GM23248 (cell line): ENCODE measurements around the gene SCIMP. TPM values are rescaled to one million over a fixed set of nuclear protein-coding genes. Genes with fewer than 3 reads are reported as not detected.
"Not testable (repeated sequence)": the region's sequence is repeated elsewhere in the genome, so short reads cannot be mapped to it uniquely, and the experiment has no call there.

Source experiments
- DNase-seq: peaks from one replicate; pipeline ENCODE4 v3.0.0-alpha.2; 2015
- H2AFZ ChIP-seq: fragments of 200-600 bp; sonication (generic); 2 replicates; pipeline ENCODE4 v1.6.1; 2016; ENCODE audit warnings: antibody characterized with exemption
- H3F3A ChIP-seq: fragments of 200-600 bp; sonication (generic); 2 replicates; pipeline ENCODE4 v1.6.1; 2016; ENCODE audit warnings: mild to moderate bottlenecking, antibody characterized with exemption, mixed run types; ENCODE audit not compliant: insufficient read depth
- H3K27ac ChIP-seq: fragments of 200-600 bp; sonication (generic); 2 replicates; pipeline ENCODE4 v1.5.1; 2016; ENCODE audit warnings: mild to moderate bottlenecking
- H3K27me3 ChIP-seq: fragments of 200-600 bp; sonication (generic); replicated peaks from 2 replicates; pipeline ENCODE4 v1.6.1; 2016; ENCODE audit warnings: mild to moderate bottlenecking; ENCODE audit not compliant: insufficient read depth
- H3K36me3 ChIP-seq: fragments of 200-600 bp; sonication (generic); 2 replicates; pipeline ENCODE4 v1.6.1; 2016; ENCODE audit warnings: low read depth, mild to moderate bottlenecking
- H3K4me1 ChIP-seq: fragments of 200-600 bp; sonication (generic); 2 replicates; pipeline ENCODE4 v1.6.1; 2016; ENCODE audit warnings: mild to moderate bottlenecking; ENCODE audit not compliant: insufficient read depth
- H3K4me2 ChIP-seq: fragments of 200-600 bp; sonication (generic); one replicate; pipeline ENCODE4 v1.6.1; 2016; ENCODE audit warnings: mild to moderate bottlenecking; ENCODE audit not compliant: unreplicated experiment
- H3K4me3 ChIP-seq: fragments of 200-600 bp; sonication (generic); 2 replicates; pipeline ENCODE4 v1.5.1; 2016; ENCODE audit warnings: mild to moderate bottlenecking
- H3K79me2 ChIP-seq: fragments of 200-600 bp; sonication (generic); 2 replicates; pipeline ENCODE4 v1.6.1; 2016; ENCODE audit warnings: mild to moderate bottlenecking; ENCODE audit not compliant: insufficient read depth
- H3K9ac ChIP-seq: fragments of 200-600 bp; sonication (generic); 2 replicates; pipeline ENCODE4 v1.6.1; 2016; ENCODE audit warnings: mild to moderate bottlenecking
- H3K9me2 ChIP-seq: fragments of 200-600 bp; sonication (generic); 2 replicates; pipeline ENCODE4 v1.6.1; 2016; ENCODE audit warnings: mixed run types, mild to moderate bottlenecking, moderate library complexity; ENCODE audit not compliant: insufficient read depth
- H3K9me3 ChIP-seq: fragments of 200-600 bp; sonication (generic); one replicate; pipeline ENCODE4 v1.6.1; 2017; ENCODE audit warnings: low read depth
- H4K20me1 ChIP-seq: fragments of 200-600 bp; sonication (generic); 2 replicates; pipeline ENCODE4 v1.6.0; 2016; ENCODE audit not compliant: insufficient read depth
- EZH2 ChIP-seq: fragments of 200-600 bp; sonication (generic); IDR thresholded peaks from 2 replicates; pipeline ENCODE4 v1.6.1; 2018; ENCODE audit warnings: antibody characterized with exemption, mild to moderate bottlenecking; ENCODE audit not compliant: insufficient read depth, poor library complexity, severe bottlenecking
- EZH2phosphoT487 ChIP-seq: fragments of 200-600 bp; sonication (generic); IDR thresholded peaks from 2 replicates; pipeline ENCODE4 v1.6.1; 2018; ENCODE audit warnings: antibody characterized with exemption, moderate library complexity, mild to moderate bottlenecking, low read depth; ENCODE audit not compliant: insufficient read depth
- WGBS, 2 experiments: methylation state at CpG; one replicate each; pipeline ENCODE4 v1.1.6; 2015 to 2017; ENCODE audit warnings: low lambda C conversion rate in 2 of 2, low coverage in 1 of 2; ENCODE audit errors: missing lambda C conversion rate in 2 of 2; 5-methylcytosine and 5-hydroxymethylcytosine counted together
- in situ Hi-C: fragments of 300-500 bp; cut with MboI; formaldehyde crosslinking; loops from 2 replicates; pipeline ENCODE4 v1.15.0; 2020
- polyA plus RNA-seq: library from polyadenylated mRNA; unstranded; fragments of >200 nt; fragmentation: Nextera tagmentation; extraction: Ambion mirVana; gene quantifications from 2 replicates; pipeline ENCODE4 v1.2.1, GENCODE V29; 2016
- total RNA-seq: library from RNA; depleted of rRNA; stranded (reverse); fragments of >200 nt; shearing (Covaris generic); gene quantifications from 2 replicates; pipeline ENCODE4 v1.2.3, GENCODE V29; 2014

Gene SCIMP
- total and polyA plus RNA-seq, 2 experiments from 2014 or later = 0.11 TPM; not detected in 1

GRCh38 chr17:5247621-5248020 is 13.0 kb upstream of the SCIMP start:
- Histone ChIP-seq H3K9me2 (no peaks in the 10 kb centered on the region), H3K4me2 (no peak overlapping the region), H2AFZ (no peak overlapping the region), H3F3A (no peaks in the 10 kb centered on the region), H3K9ac (no peak overlapping the region), H3K36me3 (no peaks in the 10 kb centered on the region), H4K20me1 (no peaks in the 10 kb centered on the region), H3K9me3 (no peaks in the 10 kb centered on the region), H3K4me3 (no peak overlapping the region), H3K4me1 (no peaks in the 10 kb centered on the region), H3K27ac (no peak overlapping the region), H3K79me2 (no peaks in the 10 kb centered on the region), H3K27me3 (no peaks in the 10 kb centered on the region)
- in situ Hi-C loops = no loop called here
- 86 to 88% methylated on average over 8 of the region's 8 CpGs for WGBS, 2 experiments
- no peak for DNase-seq
- TF ChIP-seq EZH2 (no peak), EZH2phosphoT487 (no peak)

GRCh38 chr17:5241861-5242671 is 7.4 kb upstream of the SCIMP start:
- Histone ChIP-seq H3K9me3 (no peaks in the 10 kb centered on the region), H3K36me3 (no peaks in the 10 kb centered on the region), H4K20me1 (no peaks in the 10 kb centered on the region), H3K9ac (no peak overlapping the region), H3K4me3 (no peak overlapping the region), H3K27me3 (no peaks in the 10 kb centered on the region), H3K79me2 (no peaks in the 10 kb centered on the region), H3K9me2 (no peaks in the 10 kb centered on the region), H2AFZ (no peak overlapping the region), H3K4me1 (no peaks in the 10 kb centered on the region), H3K4me2 (no peak overlapping the region), H3K27ac (no peak overlapping the region), H3F3A (no peaks in the 10 kb centered on the region)
- in situ Hi-C loops = no loop called here
- WGBS, 2 experiments = 54 to 57% methylated on average over 10 of the region's 10 CpGs
- TF ChIP-seq EZH2phosphoT487 (no peak), EZH2 (no peak)
- DNase-seq = no peak

GRCh38 chr17:5239769-5240168 is 5.1 kb upstream of the SCIMP start:
- WGBS, 2 experiments = 65 to 67% methylated on average over 7 of the region's 7 CpGs
- H3K4me3 ChIP-seq, H3K79me2 ChIP-seq, H3K4me1 ChIP-seq, H2AFZ ChIP-seq, H3K9me2 ChIP-seq, H3K27ac ChIP-seq, H3F3A ChIP-seq, H3K36me3 ChIP-seq, H3K9ac ChIP-seq, DNase-seq, H3K4me2 ChIP-seq, H4K20me1 ChIP-seq, H3K27me3 ChIP-seq, H3K9me3 ChIP-seq, in situ Hi-C loops: not testable (repeated sequence)

- TF ChIP-seq EZH2 = no peak
- TF ChIP-seq EZH2phosphoT487 = no peak
- WGBS, 2 experiments = 38 to 44% methylated on average over 4 of the region's 4 CpGs
- H2AFZ ChIP-seq = no peak overlapping the region
- H3K9me2 ChIP-seq = no peaks in the 10 kb centered on the region
- H3K4me1 ChIP-seq = no peaks in the 10 kb centered on the region
- in situ Hi-C loops = no loop called here
- no peak overlapping the region for H3K9ac ChIP-seq
- no peaks in the 10 kb centered on the region for H3K36me3 ChIP-seq
- no peaks in the 10 kb centered on the region for H3K79me2 ChIP-seq
- no peak overlapping the region for H3K4me3 ChIP-seq
- no peaks in the 10 kb centered on the region for H3K9me3 ChIP-seq
- H3F3A ChIP-seq = no peaks in the 10 kb centered on the region
- no peaks in the 10 kb centered on the region for H4K20me1 ChIP-seq
- DNase-seq = no peak
- no peak overlapping the region for H3K4me2 ChIP-seq
- no peak overlapping the region for H3K27ac ChIP-seq
- no peaks in the 10 kb centered on the region for H3K27me3 ChIP-seq
Measured at GRCh38 chr17:5238333-5238732, 3.7 kb upstream of the SCIMP start.
